ENCODE measurements around the gene SCN2A.

DNA sequence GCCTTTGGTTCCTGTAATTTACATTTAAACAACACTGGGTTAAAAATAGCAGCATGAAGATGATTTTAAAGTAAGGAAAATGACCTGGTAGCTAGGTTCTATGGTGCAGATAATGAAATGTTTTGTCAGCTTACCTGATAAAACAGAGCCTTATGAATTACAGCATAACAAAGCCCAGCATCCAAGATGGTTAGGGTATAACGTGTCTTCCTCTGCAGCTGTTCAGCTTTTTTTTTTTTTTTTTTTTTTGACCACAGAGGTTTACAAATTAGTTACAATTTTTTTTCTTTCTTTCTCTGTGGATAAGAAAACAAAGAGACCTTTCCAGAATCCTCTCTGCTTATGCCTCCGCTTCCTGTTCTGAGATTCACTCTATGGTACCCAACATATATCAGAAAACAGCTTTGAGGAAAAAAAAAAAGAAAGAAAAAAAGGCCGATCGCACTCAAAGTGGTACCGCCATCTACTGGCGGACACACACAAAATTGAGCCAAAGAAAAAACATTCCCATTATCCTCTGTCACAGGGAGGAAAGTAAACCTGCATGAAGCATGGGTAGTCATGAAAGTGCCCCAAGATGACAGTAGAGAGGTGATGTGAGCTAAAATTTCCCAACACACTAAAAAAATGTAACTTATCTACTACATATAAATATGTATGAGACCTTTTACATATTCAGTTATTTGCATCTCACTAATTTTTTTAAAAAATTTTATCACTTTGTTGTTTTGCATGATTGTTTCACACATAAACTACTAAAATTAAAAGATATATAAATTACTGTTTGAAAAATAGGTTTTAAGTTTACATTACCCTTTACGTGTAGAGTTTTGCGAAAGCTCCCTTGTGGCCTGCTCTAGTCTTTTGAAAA, 35.3 kb upstream of the SCN2A start, which contains the start of gene SCN3A:
- peak; percentile 64 to 66 (median 64) for TF ChIP-seq CTCF (optimal IDR thresholded peaks at IDR 0.05 in 1 of 3, IDR thresholded peaks at IDR 0.05 in 1 of 3, conservative IDR thresholded peaks at IDR 0.05 in 1 of 3; ENCODE audit: extremely low read depth in 1 of 3, insufficient read depth in 2 of 3, low read length in 3 of 3)
- no peak for TF ChIP-seq EZH2 (IDR thresholded peaks at IDR 0.05; ENCODE audit: low read length)

Measured in keratinocyte (primary cell).